Ramos (cell line): Measurements from ENCODE around the gene PADI3.

ENCODE experiments used
- in situ Hi-C: fragments of 300-500 bp; cut with MboI; formaldehyde crosslinking; loops from one replicate; pipeline ENCODE4 v1.14.3; 2022; ENCODE audit warnings: low sequenced_read_pairs; ENCODE audit not compliant: unreplicated experiment

PADI3 gene, protein sequence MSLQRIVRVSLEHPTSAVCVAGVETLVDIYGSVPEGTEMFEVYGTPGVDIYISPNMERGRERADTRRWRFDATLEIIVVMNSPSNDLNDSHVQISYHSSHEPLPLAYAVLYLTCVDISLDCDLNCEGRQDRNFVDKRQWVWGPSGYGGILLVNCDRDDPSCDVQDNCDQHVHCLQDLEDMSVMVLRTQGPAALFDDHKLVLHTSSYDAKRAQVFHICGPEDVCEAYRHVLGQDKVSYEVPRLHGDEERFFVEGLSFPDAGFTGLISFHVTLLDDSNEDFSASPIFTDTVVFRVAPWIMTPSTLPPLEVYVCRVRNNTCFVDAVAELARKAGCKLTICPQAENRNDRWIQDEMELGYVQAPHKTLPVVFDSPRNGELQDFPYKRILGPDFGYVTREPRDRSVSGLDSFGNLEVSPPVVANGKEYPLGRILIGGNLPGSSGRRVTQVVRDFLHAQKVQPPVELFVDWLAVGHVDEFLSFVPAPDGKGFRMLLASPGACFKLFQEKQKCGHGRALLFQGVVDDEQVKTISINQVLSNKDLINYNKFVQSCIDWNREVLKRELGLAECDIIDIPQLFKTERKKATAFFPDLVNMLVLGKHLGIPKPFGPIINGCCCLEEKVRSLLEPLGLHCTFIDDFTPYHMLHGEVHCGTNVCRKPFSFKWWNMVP

GRCh38 chr1:17248781-17249180 is at the start of gene PADI3:
PADI3 (plus strand) TSS chr1:17249098; CDS start chr1:17249138, 40 bp downstream.
- in situ Hi-C loops = no loop called here

DNA sequence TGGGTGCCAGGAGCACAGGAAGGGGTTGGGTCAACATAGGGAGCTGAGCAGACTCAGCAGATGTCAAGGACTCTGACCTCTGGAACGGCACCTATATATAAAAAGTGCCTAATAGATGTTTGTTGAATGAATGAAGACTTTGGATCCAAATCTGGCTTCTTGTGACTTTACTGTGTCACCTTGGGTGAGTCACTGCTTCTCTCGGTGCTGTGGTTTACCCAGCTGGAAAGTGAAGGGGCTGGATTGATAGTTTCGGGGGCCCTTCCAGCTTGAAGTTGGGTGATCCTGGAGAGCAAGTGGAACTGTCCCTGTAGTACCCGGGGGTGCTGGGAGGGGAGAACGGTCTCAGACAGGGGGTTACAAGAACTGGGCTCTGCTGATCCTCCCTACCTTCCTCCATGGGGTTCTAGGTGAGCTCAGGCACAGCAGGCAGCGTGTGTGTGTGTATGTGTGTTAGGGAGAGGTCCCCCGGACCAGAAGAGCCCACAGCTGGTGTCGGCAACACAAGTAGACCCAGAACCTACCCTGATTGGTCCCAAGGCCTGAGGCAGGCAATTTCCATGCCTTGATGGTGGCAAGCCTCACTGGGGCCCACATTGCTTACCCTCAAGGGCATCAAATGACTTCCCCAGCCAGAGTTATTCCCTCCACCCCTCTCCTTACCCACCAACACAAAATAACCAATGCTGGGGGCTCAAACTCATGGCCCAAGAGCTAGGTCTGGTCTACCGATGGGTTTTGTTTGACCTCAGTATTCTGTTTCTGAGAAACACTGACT is 49.4 kb upstream of the PADI3 start:
- in situ Hi-C loops = no loop called here

- in situ Hi-C loops = no loop called here
Measured at GRCh38 chr1:17200246-17200645, 48.7 kb upstream of the PADI3 start.

DNA sequence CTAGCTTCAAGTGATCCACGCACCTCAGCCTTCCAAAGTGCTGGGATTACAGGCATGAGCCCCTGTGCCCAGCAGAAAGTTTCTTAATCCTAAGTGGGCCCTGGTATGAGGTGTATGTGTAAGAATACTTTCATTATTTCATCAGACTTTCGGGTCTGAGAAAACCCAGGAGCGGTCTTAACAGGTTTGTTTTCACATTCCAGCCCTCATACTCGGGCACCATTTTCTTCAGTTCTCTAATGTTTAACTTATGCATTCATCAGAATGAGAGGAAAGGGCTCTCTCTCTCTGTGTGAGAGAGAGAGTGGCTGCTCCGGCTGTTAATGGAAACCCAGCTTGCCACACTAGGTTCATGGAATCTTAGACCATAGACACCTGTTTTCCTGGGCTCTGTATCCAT is 48.1 kb upstream of the PADI3 start:
- in situ Hi-C loops = no loop called here

- in situ Hi-C loops = no loop called here
Measured at GRCh38 chr1:17201201-17202021, 47.5 kb upstream of the PADI3 start.

- in situ Hi-C loops = no loop called here
Measured at GRCh38 chr1:17204546-17205440, 44.1 kb upstream of the PADI3 start, which contains the start of gene PADI1. PADI1 (plus strand) TSS chr1:17205128; CDS start chr1:17205218, 90 bp downstream.

DNA sequence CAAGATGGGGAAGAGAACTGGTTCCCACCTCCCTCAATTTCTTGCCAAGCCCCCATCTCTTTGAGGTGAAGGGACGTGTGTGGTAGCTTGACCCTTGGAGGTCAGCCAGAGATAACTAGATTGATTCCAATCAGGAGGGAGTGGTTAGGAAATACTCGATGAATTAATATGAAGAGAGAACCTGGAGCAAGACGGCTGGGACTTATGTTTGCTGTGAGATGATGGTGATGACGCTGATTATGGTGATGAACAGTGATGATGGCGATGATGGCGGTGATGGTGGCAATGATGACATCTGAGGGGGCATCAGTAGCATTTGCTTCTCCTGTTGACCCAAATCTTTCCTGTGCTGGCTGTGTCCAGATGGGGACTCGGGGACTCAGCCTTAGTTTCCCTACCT is 43.2 kb upstream of the PADI3 start:
- in situ Hi-C loops = no loop called here

- in situ Hi-C loops = no loop called here
Measured at GRCh38 chr1:17206196-17206595, 42.7 kb upstream of the PADI3 start.

DNA sequence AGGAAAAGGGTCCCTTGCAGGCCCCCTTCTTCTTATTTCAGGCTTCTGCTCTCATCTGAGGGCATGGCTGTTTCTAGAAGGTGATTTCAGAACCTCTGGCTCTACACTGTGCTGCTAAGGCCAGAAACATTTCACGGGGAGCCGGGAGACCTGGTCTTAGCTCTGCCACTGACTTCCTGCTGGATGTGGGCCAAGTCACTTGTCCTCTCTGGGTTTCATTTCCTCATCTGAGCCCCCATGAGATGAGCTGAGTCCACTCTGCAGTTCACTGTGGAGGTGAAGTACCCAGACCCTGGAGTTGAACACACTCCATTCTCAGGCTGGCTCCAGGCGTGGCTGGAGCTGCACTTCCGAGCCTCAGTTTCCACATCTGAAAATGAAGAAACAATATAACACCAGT is 41.9 kb upstream of the PADI3 start:
- in situ Hi-C loops = no loop called here

- in situ Hi-C loops = no loop called here
Measured at GRCh38 chr1:17207540-17207939, 41.4 kb upstream of the PADI3 start.

DNA sequence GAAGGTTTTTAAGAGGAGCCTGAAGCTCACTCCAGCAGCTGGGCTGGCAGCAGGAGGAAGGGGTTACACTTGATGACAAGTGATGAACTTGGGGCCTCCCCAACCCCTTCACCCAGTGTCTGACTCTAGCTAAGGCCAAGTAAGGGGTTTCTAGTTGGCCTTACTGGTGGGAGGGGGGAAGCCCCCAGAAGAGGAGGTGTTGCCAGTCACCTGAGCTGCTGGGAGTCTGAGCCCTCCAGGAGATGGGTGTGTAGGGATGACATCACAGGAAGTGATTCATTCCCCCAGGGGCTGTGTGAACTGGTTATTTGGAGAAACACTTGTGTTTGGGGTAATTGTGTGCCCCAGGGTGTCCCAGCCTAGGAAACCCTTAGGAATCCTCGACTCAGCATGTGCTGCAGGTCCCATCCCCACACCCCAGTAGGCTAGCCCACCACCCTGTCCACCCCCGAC is 40.9 kb upstream of the PADI3 start:
- in situ Hi-C loops = no loop called here

GRCh38 chr1:17208546-17208945 is 40.4 kb upstream of the PADI3 start:
- in situ Hi-C loops = no loop called here

- in situ Hi-C loops = no loop called here
Measured at GRCh38 chr1:17209430-17209829, 39.5 kb upstream of the PADI3 start.

DNA sequence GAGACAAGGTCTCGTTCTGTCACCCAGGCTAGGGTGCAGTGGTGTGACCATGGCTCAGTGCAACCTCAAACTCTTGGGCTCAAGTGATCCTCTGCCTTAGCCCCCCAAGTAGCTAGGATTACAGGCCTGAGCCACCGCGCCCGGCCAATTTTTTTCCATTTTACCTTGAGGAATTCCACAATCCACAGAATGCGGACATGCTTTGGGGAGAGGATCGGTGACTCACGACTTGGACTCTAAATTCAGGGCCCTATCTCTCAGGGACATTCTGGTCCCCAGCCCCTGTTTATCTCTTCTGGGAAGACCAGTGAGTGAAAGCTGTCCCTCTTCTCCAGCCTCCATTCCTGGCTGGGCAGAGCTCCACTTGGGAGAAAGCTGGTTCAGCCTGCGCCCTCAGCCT is 38.7 kb upstream of the PADI3 start:
- in situ Hi-C loops = no loop called here

GRCh38 chr1:17211377-17211776 is 37.5 kb upstream of the PADI3 start:
- in situ Hi-C loops = no loop called here

- in situ Hi-C loops = no loop called here
Measured at GRCh38 chr1:17212009-17212408, 36.9 kb upstream of the PADI3 start.

- in situ Hi-C loops = no loop called here
Measured at GRCh38 chr1:17212487-17213121, 36.3 kb upstream of the PADI3 start.

DNA sequence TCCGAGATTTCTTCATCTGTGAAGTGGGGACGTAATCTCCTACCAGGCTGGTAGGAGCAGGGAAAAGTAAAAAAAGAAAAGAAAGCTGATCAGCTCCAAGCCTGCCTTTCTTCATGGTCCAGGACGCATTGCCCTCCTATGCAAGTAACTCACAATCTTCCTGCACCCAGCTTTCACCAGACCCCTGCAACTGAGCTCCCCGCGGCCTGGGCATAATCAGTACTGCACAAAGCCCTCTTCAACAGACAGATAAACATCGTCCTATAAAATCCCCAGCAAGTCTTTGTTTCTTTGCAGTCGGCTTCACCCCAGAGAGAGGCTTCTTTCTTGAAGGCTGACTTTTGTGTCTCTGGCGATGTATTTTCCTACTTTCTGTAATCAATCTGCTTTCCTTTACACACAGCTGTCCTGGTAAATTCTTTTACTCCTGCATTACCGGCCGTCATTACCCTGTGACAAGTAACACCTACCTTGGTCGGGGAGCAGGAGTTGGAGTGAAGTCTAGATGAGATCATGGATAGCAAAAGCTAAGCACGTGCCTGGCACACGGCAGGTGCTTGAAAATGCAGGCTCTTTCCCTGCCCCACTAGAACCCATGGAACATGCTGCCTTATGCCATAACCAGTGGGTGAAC is 35.6 kb upstream of the PADI3 start:
- in situ Hi-C loops = no loop called here
